HepG2 (cell line): ENCODE results near the gene UBE2L6. TPM values are rescaled to one million over a fixed set of nuclear protein-coding genes. Genes with fewer than 3 reads are reported as not detected.
A peak's percentile ranks its signal among the peaks of the same experiment; 100 is the strongest.

Experiments
- AKAP8 ChIP-seq: sonication (generic); formaldehyde crosslinking; IDR thresholded peaks from 2 replicates; pipeline ENCODE4 v1.5.1; 2020; ENCODE audit warnings: mild to moderate bottlenecking, missing genetic modification reagents
- ARID4A ChIP-seq: sonication (generic); formaldehyde crosslinking; IDR thresholded peaks from 2 replicates; pipeline ENCODE4 v1.5.0; 2020; ENCODE audit warnings: mild to moderate bottlenecking, missing genetic modification reagents, borderline replicate concordance
- FOXJ3 ChIP-seq: sonication (generic); formaldehyde crosslinking; IDR thresholded peaks from 2 replicates; pipeline ENCODE4 v1.4.0; 2020; ENCODE audit warnings: missing genetic modification reagents, mild to moderate bottlenecking, borderline replicate concordance
- IKZF1 ChIP-seq: fragments of 450-650 bp; IDR thresholded peaks from 2 replicates; pipeline ENCODE4 v1.7.1; 2016
- LCORL ChIP-seq, 2 experiments: fragments of 450-650 bp in 1 of 2; sonication (generic) in 1 of 2; formaldehyde crosslinking in 1 of 2; IDR thresholded peaks; 2 replicates each; pipeline versions ENCODE4 v1.5.0 to v1.6.1; 2017 to 2020; ENCODE audit warnings: antibody characterized with exemption in 1 of 2, missing genetic modification reagents in 1 of 2
- MAFF ChIP-seq: IDR thresholded peaks from 2 replicates; pipeline ENCODE4 v1.6.1; 2011; ENCODE audit warnings: low read depth, low read length, improper control_type of control experiment
- NCOA2 ChIP-seq: sonication (generic); formaldehyde crosslinking; IDR thresholded peaks from 2 replicates; pipeline ENCODE4 v1.8.0; 2022; ENCODE audit warnings: inconsistent platforms
- PCBP1 ChIP-seq: fragments of 200-400 bp; formaldehyde crosslinking; IDR thresholded peaks from 2 replicates; pipeline ENCODE4 v1.6.1; 2017; ENCODE audit warnings: mild to moderate bottlenecking, low read depth, low read length, borderline replicate concordance
- RFXAP ChIP-seq: sonication (generic); formaldehyde crosslinking; IDR thresholded peaks from 2 replicates; pipeline ENCODE4 v1.4.0; 2020; ENCODE audit warnings: missing genetic modification reagents, borderline replicate concordance
- SRSF1 ChIP-seq: fragments of 200-400 bp; formaldehyde crosslinking; optimal IDR thresholded peaks from 2 replicates; pipeline ENCODE3; 2017; ENCODE audit warnings: mild to moderate bottlenecking, low read depth, low read length, moderate library complexity
- ZBTB25 ChIP-seq: IDR thresholded peaks from 2 replicates; pipeline ENCODE4 v1.6.1; 2018; ENCODE audit warnings: missing genetic modification reagents
- ZNF17 ChIP-seq: sonication (generic); formaldehyde crosslinking; IDR thresholded peaks from 2 replicates; pipeline ENCODE4 v1.5.0; 2020; ENCODE audit warnings: mild to moderate bottlenecking, missing genetic modification reagents
- ZNF3 ChIP-seq: IDR thresholded peaks from 2 replicates; pipeline ENCODE4 v1.7.0; 2017; ENCODE audit warnings: inconsistent platforms
- ZNF333 ChIP-seq: sonication (generic); formaldehyde crosslinking; IDR thresholded peaks from 2 replicates; pipeline ENCODE4 v1.4.0; 2020; ENCODE audit warnings: mild to moderate bottlenecking, missing genetic modification reagents, borderline replicate concordance
- ZNF354B ChIP-seq: sonication (generic); formaldehyde crosslinking; IDR thresholded peaks from 2 replicates; pipeline ENCODE4 v1.8.0; 2022; ENCODE audit warnings: mild to moderate bottlenecking, missing genetic modification reagents
- ZSCAN12 ChIP-seq: sonication (generic); formaldehyde crosslinking; IDR thresholded peaks from 2 replicates; pipeline ENCODE4 v1.9.0; 2021; ENCODE audit warnings: mild to moderate bottlenecking, missing genetic modification reagents
- polyA plus RNA-seq, 8 experiments: library from polyadenylated mRNA; depleted of rRNA in 3 of 8; stranded (reverse) in 7 of 8; unstranded in 1 of 8; fragments of >200 nt; fragmentation: Illumina TruSeq in 4 of 8; extraction: Trizol in 4 of 8; gene quantifications; 2 replicates each; pipeline versions ENCODE4 v1.2.1 to v1.2.3, GENCODE V29; 2011 to 2016; ENCODE audit warnings: low read depth in 4 of 8, missing spikeins in 1 of 8, mixed read lengths in 1 of 8; ENCODE audit not compliant: insufficient read depth in 1 of 8
- total RNA-seq, 5 experiments: library from RNA; depleted of rRNA; stranded (reverse); fragments of >200 nt; fragmentation: Illumina TruSeq; extraction: Trizol; gene quantifications; 2 replicates each; pipeline ENCODE4 v1.2.3, GENCODE V29; 2016; ENCODE audit warnings: low read depth in 1 of 5
- TF ChIP-seq, protein P1 (sequence below): sonication (generic); formaldehyde crosslinking; IDR thresholded peaks from 2 replicates; pipeline ENCODE4 v1.5.0; 2020; ENCODE audit warnings: mild to moderate bottlenecking, missing genetic modification reagents, moderate library complexity
- TF ChIP-seq, protein P2 (sequence below): IDR thresholded peaks from 2 replicates; pipeline ENCODE4 v1.6.1; 2016; ENCODE audit warnings: mild to moderate bottlenecking

UBE2L6 gene
- total and polyA plus RNA-seq, 2 of the 13 experiments (the other 11 are each of a cell fraction or from before 2014, with no cell fraction given) = 30.3 to 30.4 TPM

GRCh38 chr11:57515332-57516060 lies 52.0 kb downstream of the UBE2L6 start, which contains the start of gene SLC43A1 (continued):
- TF ChIP-seq LCORL (IDR thresholded peaks at IDR 0.05) (no peak), LCORL (CRISPR knock-in tag; IDR thresholded peaks at IDR 0.05) (peak; percentile 41; the same call in 1 of the 2 replicates), ZNF17 (CRISPR knock-in tag) (no peak), ZSCAN12 (CRISPR knock-in tag) (no peak), FOXJ3 (CRISPR knock-in tag) (peak; percentile 43; the same call in 1 of the 2 replicates), MAFF (no peak), ZNF333 (peak; percentile 96), ZBTB25 (CRISPR knock-in tag) (0 out of 2 replicates have a peak, but pooled peaks have one; percentile 41), ARID4A (CRISPR knock-in tag) (peak; percentile 67), AKAP8 (CRISPR knock-in tag) (0 out of 2 replicates have a peak, but pooled peaks have one; percentile 48), RFXAP (CRISPR knock-in tag) (0 out of 2 replicates have a peak, but pooled peaks have one; percentile 21), ZNF354B (CRISPR knock-in tag) (no peak), IKZF1 (no peak), NCOA2 (CRISPR knock-in tag) (no peak; the same call in 1 of the 2 replicates), SRSF1 (no peak), ZNF3 (CRISPR knock-in tag) (0 out of 2 replicates have a peak, but pooled peaks have one; percentile 3), PCBP1 (0 out of 2 replicates have a peak, but pooled peaks have one; percentile 54)
- TF ChIP-seq, protein P1, sequence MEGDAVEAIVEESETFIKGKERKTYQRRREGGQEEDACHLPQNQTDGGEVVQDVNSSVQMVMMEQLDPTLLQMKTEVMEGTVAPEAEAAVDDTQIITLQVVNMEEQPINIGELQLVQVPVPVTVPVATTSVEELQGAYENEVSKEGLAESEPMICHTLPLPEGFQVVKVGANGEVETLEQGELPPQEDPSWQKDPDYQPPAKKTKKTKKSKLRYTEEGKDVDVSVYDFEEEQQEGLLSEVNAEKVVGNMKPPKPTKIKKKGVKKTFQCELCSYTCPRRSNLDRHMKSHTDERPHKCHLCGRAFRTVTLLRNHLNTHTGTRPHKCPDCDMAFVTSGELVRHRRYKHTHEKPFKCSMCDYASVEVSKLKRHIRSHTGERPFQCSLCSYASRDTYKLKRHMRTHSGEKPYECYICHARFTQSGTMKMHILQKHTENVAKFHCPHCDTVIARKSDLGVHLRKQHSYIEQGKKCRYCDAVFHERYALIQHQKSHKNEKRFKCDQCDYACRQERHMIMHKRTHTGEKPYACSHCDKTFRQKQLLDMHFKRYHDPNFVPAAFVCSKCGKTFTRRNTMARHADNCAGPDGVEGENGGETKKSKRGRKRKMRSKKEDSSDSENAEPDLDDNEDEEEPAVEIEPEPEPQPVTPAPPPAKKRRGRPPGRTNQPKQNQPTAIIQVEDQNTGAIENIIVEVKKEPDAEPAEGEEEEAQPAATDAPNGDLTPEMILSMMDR (CRISPR knock-in tag) = peak; percentile 32
- TF ChIP-seq, protein P2, sequence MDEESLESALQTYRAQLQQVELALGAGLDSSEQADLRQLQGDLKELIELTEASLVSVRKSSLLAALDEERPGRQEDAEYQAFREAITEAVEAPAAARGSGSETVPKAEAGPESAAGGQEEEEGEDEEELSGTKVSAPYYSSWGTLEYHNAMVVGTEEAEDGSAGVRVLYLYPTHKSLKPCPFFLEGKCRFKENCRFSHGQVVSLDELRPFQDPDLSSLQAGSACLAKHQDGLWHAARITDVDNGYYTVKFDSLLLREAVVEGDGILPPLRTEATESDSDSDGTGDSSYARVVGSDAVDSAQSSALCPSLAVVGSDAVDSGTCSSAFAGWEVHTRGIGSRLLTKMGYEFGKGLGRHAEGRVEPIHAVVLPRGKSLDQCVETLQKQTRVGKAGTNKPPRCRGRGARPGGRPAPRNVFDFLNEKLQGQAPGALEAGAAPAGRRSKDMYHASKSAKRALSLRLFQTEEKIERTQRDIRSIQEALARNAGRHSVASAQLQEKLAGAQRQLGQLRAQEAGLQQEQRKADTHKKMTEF (CRISPR knock-in tag) = peak; percentile 59; the same call in 1 of the 2 replicates
